ENCODE results near the gene ASB1. TPM values are rescaled to one million over a fixed set of nuclear protein-coding genes. Genes with fewer than 3 reads are reported as not detected.

Gene ASB1
- total RNA-seq, 4 donors from 2014 or later, result 17.1 to 48.8 (median 22.1) TPM

DNA sequence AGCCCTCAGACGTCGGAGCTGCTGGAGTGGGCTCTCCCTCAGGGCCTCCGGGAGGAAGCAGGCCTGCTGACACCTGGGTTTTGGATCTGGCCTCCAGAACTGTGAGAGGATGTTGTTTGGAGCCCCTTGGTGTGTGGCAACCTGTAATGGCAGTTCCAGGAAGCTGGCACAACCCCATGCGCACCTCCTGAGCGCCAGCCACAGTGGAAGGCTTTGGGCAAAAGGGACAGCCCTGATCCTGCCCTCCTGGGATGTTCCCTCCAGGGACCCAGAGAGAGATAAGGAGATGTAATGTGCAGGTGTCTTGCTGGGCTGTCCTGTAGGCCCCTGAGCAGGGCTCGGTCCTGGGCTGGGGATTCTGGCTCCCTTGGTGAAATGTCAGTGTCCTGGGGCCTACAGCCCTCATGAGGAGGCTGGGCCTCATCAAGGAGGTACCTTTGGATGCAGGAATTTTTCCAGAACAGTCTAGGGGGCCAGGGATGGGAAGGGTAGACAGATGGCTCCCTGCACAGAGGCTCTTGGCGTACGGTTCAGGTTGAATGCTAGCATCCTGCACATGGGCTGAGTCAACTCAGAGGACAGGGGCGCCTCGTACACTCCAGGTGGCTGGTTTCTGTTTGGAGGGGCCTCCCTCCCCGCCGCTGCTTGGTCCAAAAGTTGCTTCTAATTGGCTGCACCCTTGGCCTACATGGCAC lies 61.1 kb downstream of the ASB1 start:
- Histone ChIP-seq H3K4me3 (no peak overlapping the region), H3K36me3 (no peaks in the 10 kb centered on the region), H3K4me1 (no peaks in the 10 kb centered on the region), H3K27ac (no peak overlapping the region), H3K27me3 (no peaks in the 10 kb centered on the region), H3K9me3 (no peaks in the 10 kb centered on the region)
- 82% methylated on average over 12 of the region's 12 CpGs for WGBS
- DNase-seq (ENCODE audit: low spot score in 2 of 2), result peak in 1 of 2 donors; percentile 53
- TF ChIP-seq CTCF (IDR thresholded peaks at IDR 0.05) (no peak), EP300 (IDR thresholded peaks at IDR 0.05) (no peak), POLR2AphosphoS5 (IDR thresholded peaks at IDR 0.05) (no peak), POLR2A (IDR thresholded peaks at IDR 0.05) (no peak)

GRCh38 chr2:238488347-238488826 lies 61.7 kb downstream of the ASB1 start:
- H3K36me3 ChIP-seq, result no peaks in the 10 kb centered on the region
- 89% methylated on average over 8 of the region's 10 CpGs for WGBS
- H3K27me3 ChIP-seq, result no peaks in the 10 kb centered on the region
- no peaks in the 10 kb centered on the region for H3K4me1 ChIP-seq
- TF ChIP-seq EP300 (IDR thresholded peaks at IDR 0.05) (no peak), CTCF (IDR thresholded peaks at IDR 0.05) (no peak), POLR2A (IDR thresholded peaks at IDR 0.05) (no peak), POLR2AphosphoS5 (IDR thresholded peaks at IDR 0.05) (no peak)
- H3K9me3 ChIP-seq, result no peaks in the 10 kb centered on the region
- peak in 1 of 2 donors; percentile 38 for DNase-seq (ENCODE audit: low spot score in 2 of 2)
- H3K27ac ChIP-seq, result no peak overlapping the region
- no peak overlapping the region for H3K4me3 ChIP-seq

- H3K9me3 ChIP-seq, result no peaks in the 10 kb centered on the region
- no peaks in the 10 kb centered on the region for H3K36me3 ChIP-seq
- H3K4me1 ChIP-seq, result no peaks in the 10 kb centered on the region
- peak in 1 of 2 donors; percentile 74 for DNase-seq (ENCODE audit: low spot score in 2 of 2)
- no peak overlapping the region for H3K27ac ChIP-seq
- peaks cover 3% of the 10 kb centered on the region for H3K27me3 ChIP-seq
- TF ChIP-seq EP300 (IDR thresholded peaks at IDR 0.05) (no peak), CTCF (IDR thresholded peaks at IDR 0.05) (no peak), POLR2AphosphoS5 (IDR thresholded peaks at IDR 0.05) (no peak), POLR2A (IDR thresholded peaks at IDR 0.05) (no peak)
- 85% methylated on average over 11 of the region's 14 CpGs for WGBS
- no peak overlapping the region for H3K4me3 ChIP-seq
Observed at GRCh38 chr2:238489431-238489830, 62.7 kb downstream of the ASB1 start.

- no peak overlapping the region for H3K4me3 ChIP-seq
- no peaks in the 10 kb centered on the region for H3K9me3 ChIP-seq
- H3K36me3 ChIP-seq, result no peaks in the 10 kb centered on the region
- H3K27me3 ChIP-seq, result peaks cover 4% of the 10 kb centered on the region
- H3K4me1 ChIP-seq, result no peaks in the 10 kb centered on the region
- TF ChIP-seq CTCF (IDR thresholded peaks at IDR 0.05) (no peak), EP300 (IDR thresholded peaks at IDR 0.05) (no peak), POLR2A (IDR thresholded peaks at IDR 0.05) (no peak), POLR2AphosphoS5 (IDR thresholded peaks at IDR 0.05) (no peak)
- DNase-seq (ENCODE audit: low spot score in 2 of 2), result peak in 1 of 2 donors; percentile 41
- no peak overlapping the region for H3K27ac ChIP-seq
Observed at GRCh38 chr2:238489896-238490295, 63.2 kb downstream of the ASB1 start.

GRCh38 chr2:238492840-238493239 lies 66.1 kb downstream of the ASB1 start:
- peak in 1 of 2 donors; percentile 65 for DNase-seq (ENCODE audit: low spot score in 2 of 2)
- Histone ChIP-seq H3K4me3 (no peak overlapping the region), H3K4me1 (no peaks in the 10 kb centered on the region), H3K27me3 (peaks cover 4% of the 10 kb centered on the region), H3K36me3 (no peaks in the 10 kb centered on the region), H3K27ac (no peak overlapping the region), H3K9me3 (no peaks in the 10 kb centered on the region)
- 70% methylated on average over 5 of the region's 5 CpGs for WGBS
- TF ChIP-seq EP300 (IDR thresholded peaks at IDR 0.05) (no peak), POLR2AphosphoS5 (IDR thresholded peaks at IDR 0.05) (no peak), POLR2A (IDR thresholded peaks at IDR 0.05) (no peak), CTCF (IDR thresholded peaks at IDR 0.05) (no peak)

All from suprapubic skin (tissue), 4 donors.